PC-9 (cell line): ENCODE measurements around the gene STK10. TPM values are rescaled to one million over a fixed set of nuclear protein-coding genes. Genes with fewer than 3 reads are reported as not detected.

Experiments used
- BruUV-seq: library from RNA; stranded (reverse); fragments of 400-500 nt; replicated peaks from 2 replicates; lab custom pipeline; 2021; lab: Mats Ljungman, UMichigan
- CTCF ChIA-PET: fragments of 300-600 bp; sonication (Branson Sonifier 250); formaldehyde crosslinking; loops from one replicate; lab custom pipeline; 2022; ENCODE audit warnings: antibody characterized with exemption; lab: Charles Lee
- POLR2A ChIA-PET: fragments of 300-600 bp; sonication (Branson Sonifier 250); formaldehyde crosslinking; loops from one replicate; lab custom pipeline; 2022; ENCODE audit warnings: antibody characterized with exemption; ENCODE audit not compliant: unreplicated experiment; lab: Charles Lee
- DNase-seq, 2 experiments: peaks; one replicate each; pipeline versions ENCODE4 v3.0.0 to v3.0.0-alpha.2; 2015 to 2022; ENCODE audit warnings: mixed read lengths in 1 of 2
- H2AFZ ChIP-seq: fragments of 200-600 bp; sonication (generic); 2 replicates; pipeline ENCODE4 v1.8.1; 2017; ENCODE audit warnings: antibody characterized with exemption
- H3F3A ChIP-seq: fragments of 200-600 bp; sonication (generic); 2 replicates; pipeline ENCODE4 v1.8.1; 2017; ENCODE audit warnings: antibody characterized with exemption, mild to moderate bottlenecking, low read depth; ENCODE audit not compliant: insufficient read depth
- H3K27ac ChIP-seq: fragments of 200-600 bp; sonication (generic); 2 replicates; pipeline ENCODE4 v1.6.1; 2016; ENCODE audit warnings: mixed run types
- H3K27me3 ChIP-seq: fragments of 200-600 bp; sonication (generic); 2 replicates; pipeline ENCODE4 v1.6.1; 2016; ENCODE audit warnings: low read depth, mixed run types; ENCODE audit not compliant: insufficient read depth
- H3K36me3 ChIP-seq: fragments of 200-600 bp; sonication (generic); 2 replicates; pipeline ENCODE4 v1.6.1; 2016; ENCODE audit warnings: low read depth, mixed run types
- H3K4me1 ChIP-seq: fragments of 200-600 bp; sonication (generic); replicated peaks from 2 replicates; pipeline ENCODE4 v1.6.1; 2016; ENCODE audit warnings: mixed run types; ENCODE audit not compliant: insufficient read depth
- H3K4me2 ChIP-seq: fragments of 200-600 bp; sonication (generic); 2 replicates; pipeline ENCODE4 v1.6.1; 2017; ENCODE audit warnings: mixed run types
- H3K4me3 ChIP-seq: fragments of 200-600 bp; sonication (generic); 2 replicates; pipeline ENCODE4 v1.6.1; 2016; ENCODE audit warnings: mixed run types
- H3K79me2 ChIP-seq: fragments of 200-600 bp; sonication (generic); 2 replicates; pipeline ENCODE4 v1.6.1; 2017; ENCODE audit warnings: low read depth, mixed run types
- H3K9me2 ChIP-seq: fragments of 200-600 bp; sonication (generic); 2 replicates; pipeline ENCODE4 v1.8.1; 2017; ENCODE audit warnings: mild to moderate bottlenecking; ENCODE audit not compliant: insufficient read depth
- H3K9me3 ChIP-seq: fragments of 200-600 bp; sonication (generic); 2 replicates; pipeline ENCODE4 v1.8.1; 2016; ENCODE audit warnings: low read depth; ENCODE audit not compliant: insufficient read depth
- H4K20me1 ChIP-seq: fragments of 200-600 bp; sonication (generic); 2 replicates; pipeline ENCODE4 v1.8.1; 2017; ENCODE audit not compliant: insufficient read depth
- CTCF ChIP-seq: fragments of 200-600 bp; sonication (generic); conservative IDR thresholded peaks from 2 replicates; pipeline ENCODE4 v1.6.1; 2017; ENCODE audit warnings: mixed run types, antibody characterized with exemption, mild to moderate bottlenecking, moderate library complexity
- EZH2 ChIP-seq: fragments of 200-600 bp; sonication (generic); IDR thresholded peaks from 2 replicates; pipeline ENCODE4 v1.8.0; 2017; ENCODE audit warnings: antibody characterized with exemption, low read depth
- intact Hi-C: fragments of 100-400 bp; cut with micrococcal nuclease; formaldehyde crosslinking; loops from one replicate; pipeline ENCODE4 v1.10.0; 2022; ENCODE audit not compliant: unreplicated experiment
- total RNA-seq: library from RNA; stranded (reverse); gene quantifications from 2 replicates; pipeline ENCODE4 v1.2.3, GENCODE V29; 2021

Gene STK10
- total RNA-seq, 1 experiment from 2014 or later, result 31.5 TPM

- Histone ChIP-seq H3K4me2 (no peak overlapping the region), H3K79me2 (peaks cover 14% of the 10 kb centered on the region), H3F3A (peaks cover 9% of the 10 kb centered on the region; the same call in 1 of the 2 replicates), H2AFZ (no peak overlapping the region), H3K36me3 (no peaks in the 10 kb centered on the region), H3K27me3 (no peaks in the 10 kb centered on the region), H3K4me1 (0 out of 2 replicates have a peak, but pooled peaks cover 4% of the 10 kb centered on the region), H3K9me3 (no peaks in the 10 kb centered on the region), H3K4me3 (no peak overlapping the region), H4K20me1 (no peaks in the 10 kb centered on the region), H3K27ac (peak overlapping the region; percentile 11; the same call in 1 of the 2 replicates), H3K9me2 (no peaks in the 10 kb centered on the region)
- BruUV-seq, result no TSS peak
- TF ChIP-seq CTCF, result no peak
- no peak for TF ChIP-seq EZH2
- CTCF ChIA-PET, result no interaction called here
- POLR2A ChIA-PET, result interaction anchor here (0.7 kb wide), 1 partner anchor 216 kb away, joined by 3 read pairs; no protein-coding TSS in a partner anchor
- intact Hi-C loops, result no loop called here
- DNase-seq, result no peak
Measured at GRCh38 chr5:172235132-172235780, 47.2 kb upstream of the STK10 start.

- no TSS peak for BruUV-seq
Measured at GRCh38 chr5:172234031-172234430, 46.0 kb upstream of the STK10 start.

GRCh38 chr5:172229904-172230303 lies 41.9 kb upstream of the STK10 start:
- Histone ChIP-seq H3K4me3 (no peak overlapping the region), H3K27me3 (no peaks in the 10 kb centered on the region), H3K79me2 (peaks cover 4% of the 10 kb centered on the region; the same call in 1 of the 2 replicates), H2AFZ (no peak overlapping the region), H3K9me3 (no peaks in the 10 kb centered on the region), H3K4me2 (no peak overlapping the region), H3K27ac (no peak overlapping the region), H3K4me1 (no peaks in the 10 kb centered on the region), H3K36me3 (no peaks in the 10 kb centered on the region), H3K9me2 (no peaks in the 10 kb centered on the region), H3F3A (no peaks in the 10 kb centered on the region), H4K20me1 (no peaks in the 10 kb centered on the region)
- POLR2A ChIA-PET, result no interaction called here
- intact Hi-C loops, result no loop called here
- TF ChIP-seq EZH2 (no peak), CTCF (no peak)
- no TSS peak for BruUV-seq
- CTCF ChIA-PET, result no interaction called here
- DNase-seq, result no peak

More at GRCh38 chr5:172234031-172234430, 46.0 kb upstream of the STK10 start:
- no peaks in the 10 kb centered on the region for H3K36me3 ChIP-seq
- intact Hi-C loops, result no loop called here
- H3K4me1 ChIP-seq, result 0 out of 2 replicates have a peak, but pooled peaks cover 4% of the 10 kb centered on the region
- no peak overlapping the region for H2AFZ ChIP-seq
- H4K20me1 ChIP-seq, result no peaks in the 10 kb centered on the region
- no peaks in the 10 kb centered on the region for H3K9me3 ChIP-seq
- no peak overlapping the region for H3K4me2 ChIP-seq
- no peak for DNase-seq
- peaks cover 9% of the 10 kb centered on the region for H3K79me2 ChIP-seq
- ChIA-PET CTCF (no interaction called here), POLR2A (no interaction called here)
- no peaks in the 10 kb centered on the region for H3K9me2 ChIP-seq
- no peak overlapping the region for H3K27ac ChIP-seq
- no peak overlapping the region for H3K4me3 ChIP-seq
- H3F3A ChIP-seq, result peaks cover 5% of the 10 kb centered on the region; the same call in 1 of the 2 replicates
- TF ChIP-seq CTCF (no peak), EZH2 (no peak)
- no peaks in the 10 kb centered on the region for H3K27me3 ChIP-seq
